IMR-90 (cell line): ENCODE measurements around the gene NUDT3. TPM values are rescaled to one million over a fixed set of nuclear protein-coding genes. Genes with fewer than 3 reads are reported as not detected.

Experiments
- ATAC-seq: fragments of 200-7000 bp; cut with Tn5 transposase; 2 replicates; pipeline ENCODE4 v1.9.1; 2020; ENCODE audit warnings: low read depth, mild to moderate bottlenecking, moderate library complexity
- BruUV-seq: library from RNA; stranded (reverse); fragments of 400-500 nt; replicated peaks from 2 replicates; lab custom pipeline; 2021; lab: Mats Ljungman, UMichigan
- CTCF ChIA-PET: fragments of 300-600 bp; formaldehyde crosslinking; extraction: SDS; loops from one replicate; lab custom pipeline; 2021; ENCODE audit warnings: antibody characterized with exemption; lab: Yijun Ruan, JAX
- POLR2A ChIA-PET: fragments of 300-600 bp; sonication (Branson Sonifier 250); formaldehyde crosslinking; loops from one replicate; lab custom pipeline; 2022; ENCODE audit warnings: antibody characterized with exemption; ENCODE audit not compliant: unreplicated experiment; lab: Charles Lee
- DNase-seq: peaks from one replicate; pipeline ENCODE4 v3.0.0; 2013
- H2AFZ ChIP-seq: replicated peaks from 2 replicates; pipeline ENCODE3; 2013; ENCODE audit warnings: low read length, mild to moderate bottlenecking; ENCODE audit not compliant: poor library complexity
- H2AK5ac ChIP-seq: 2 replicates; pipeline ENCODE4 v1.6.1; 2013; ENCODE audit warnings: low read depth, low read length, inconsistent platforms
- H2AK9ac ChIP-seq: replicated peaks from 2 replicates; pipeline ENCODE3; 2013; ENCODE audit warnings: mild to moderate bottlenecking, low read depth, low read length, moderate library complexity; ENCODE audit not compliant: poor library complexity
- H2BK120ac ChIP-seq: 2 replicates; pipeline ENCODE4 v1.6.1; 2013; ENCODE audit warnings: low read depth, low read length, inconsistent platforms
- H2BK15ac ChIP-seq: 3 replicates; pipeline ENCODE4 v1.6.1; 2013; ENCODE audit warnings: low read depth, low read length, inconsistent platforms
- H2BK20ac ChIP-seq: 2 replicates; pipeline ENCODE4 v1.6.1; 2013; ENCODE audit warnings: low read depth, mild to moderate bottlenecking, inconsistent platforms, low read length, moderate library complexity
- H2BK5ac ChIP-seq: 2 replicates; pipeline ENCODE4 v1.6.1; 2013; ENCODE audit warnings: mild to moderate bottlenecking, low read depth, low read length, inconsistent platforms; ENCODE audit not compliant: poor library complexity, severe bottlenecking
- H3K14ac ChIP-seq: replicated peaks from 2 replicates; pipeline ENCODE4 v1.6.1; 2013; ENCODE audit warnings: low read depth, low read length, inconsistent platforms
- H3K18ac ChIP-seq: 2 replicates; pipeline ENCODE4 v1.6.1; 2013; ENCODE audit warnings: low read depth, low read length, control low read depth
- H3K23ac ChIP-seq: 2 replicates; pipeline ENCODE4 v1.6.1; 2013; ENCODE audit warnings: low read depth, low read length, inconsistent platforms
- H3K27ac ChIP-seq: 2 replicates; pipeline ENCODE4 v1.5.1; 2013; ENCODE audit warnings: mild to moderate bottlenecking, control low read depth, low read length; ENCODE audit not compliant: insufficient read depth
- H3K27me3 ChIP-seq: 2 replicates; pipeline ENCODE4 v1.6.1; 2013; ENCODE audit warnings: low read length; ENCODE audit not compliant: control insufficient read depth, insufficient read depth
- H3K36me3 ChIP-seq: 2 replicates; pipeline ENCODE4 v1.6.1; 2013; ENCODE audit warnings: low read length, mixed read lengths; ENCODE audit not compliant: control insufficient read depth, insufficient read depth
- H3K4ac ChIP-seq: 2 replicates; pipeline ENCODE4 v1.6.1; 2013; ENCODE audit warnings: low read depth, low read length, inconsistent platforms
- H3K4me1 ChIP-seq: 2 replicates; pipeline ENCODE4 v1.6.1; 2013; ENCODE audit warnings: low read length, mixed read lengths; ENCODE audit not compliant: control insufficient read depth, insufficient read depth
- H3K4me2 ChIP-seq: 2 replicates; pipeline ENCODE4 v1.6.1; 2013; ENCODE audit warnings: low read depth, mild to moderate bottlenecking, control low read depth, low read length, moderate library complexity
- H3K4me3 ChIP-seq: 2 replicates; pipeline ENCODE4 v1.5.1; 2013; ENCODE audit warnings: low read depth, mild to moderate bottlenecking, control low read depth, low read length, moderate library complexity; ENCODE audit not compliant: insufficient read depth
- H3K56ac ChIP-seq: 2 replicates; pipeline ENCODE4 v1.6.1; 2013; ENCODE audit warnings: low read length, inconsistent platforms; ENCODE audit not compliant: insufficient read depth; ENCODE audit errors: extremely low read depth
- H3K79me1 ChIP-seq, 2 experiments: 2 replicates each; pipeline ENCODE4 v1.6.1; 2013; ENCODE audit warnings: low read length in 2 of 2, inconsistent platforms in 1 of 2, low read depth in 1 of 2
- H3K9ac ChIP-seq: 2 replicates; pipeline ENCODE4 v1.6.1; 2013; ENCODE audit warnings: low read depth, low read length, control low read depth
- H3K9me1 ChIP-seq: 2 replicates; pipeline ENCODE4 v1.6.1; 2013; ENCODE audit warnings: low read length, inconsistent platforms; ENCODE audit not compliant: insufficient read depth
- H3K9me3 ChIP-seq: 2 replicates; pipeline ENCODE4 v1.6.1; 2013; ENCODE audit warnings: low read length; ENCODE audit not compliant: control insufficient read depth, insufficient read depth
- H4K20me1 ChIP-seq: 2 replicates; pipeline ENCODE4 v1.6.1; 2013; ENCODE audit warnings: low read length, inconsistent platforms; ENCODE audit not compliant: insufficient read depth
- H4K5ac ChIP-seq: 2 replicates; pipeline ENCODE4 v1.6.1; 2013; ENCODE audit warnings: mild to moderate bottlenecking, low read depth, low read length, control low read depth
- H4K8ac ChIP-seq, 2 experiments: 2 replicates each; pipeline ENCODE4 v1.6.1; 2013; ENCODE audit warnings: low read depth in 2 of 2, low read length in 2 of 2, control low read depth in 1 of 2, inconsistent platforms in 1 of 2
- H4K91ac ChIP-seq: 2 replicates; pipeline ENCODE4 v1.6.1; 2013; ENCODE audit warnings: low read depth, low read length, inconsistent platforms; ENCODE audit not compliant: insufficient read depth
- BHLHE40 ChIP-seq: fragments of 150-350 bp; IDR thresholded peaks from 2 replicates; pipeline ENCODE4 v1.6.1; 2016; ENCODE audit warnings: mild to moderate bottlenecking, low read depth, low read length
- CEBPB ChIP-seq: IDR thresholded peaks from 2 replicates; pipeline ENCODE4 v1.6.1; 2012; ENCODE audit warnings: low read depth, low read length, improper control_type of control experiment
- CHD1 ChIP-seq: IDR thresholded peaks from 2 replicates; pipeline ENCODE4 v1.6.1; 2012; ENCODE audit warnings: low read depth, low read length, improper control_type of control experiment
- CTCF ChIP-seq: conservative IDR thresholded peaks from 2 replicates; pipeline ENCODE4 v1.5.1; 2012; ENCODE audit warnings: mild to moderate bottlenecking, low read depth, low read length, improper control_type of control experiment
- ELK1 ChIP-seq: fragments of 150-350 bp; IDR thresholded peaks from 2 replicates; pipeline ENCODE4 v1.6.1; 2016; ENCODE audit warnings: low read depth, mild to moderate bottlenecking, low read length, moderate library complexity, borderline replicate concordance
- FOS ChIP-seq: fragments of 150-350 bp; IDR thresholded peaks from 2 replicates; pipeline ENCODE4 v1.6.1; 2016; ENCODE audit warnings: low read depth, low read length
- MAZ ChIP-seq: IDR thresholded peaks from 2 replicates; pipeline ENCODE4 v1.6.1; 2012; ENCODE audit warnings: low read depth, mild to moderate bottlenecking, low read length, improper control_type of control experiment, moderate library complexity, borderline replicate concordance
- MXI1 ChIP-seq: IDR thresholded peaks from 2 replicates; pipeline ENCODE4 v1.6.1; 2012; ENCODE audit warnings: low read depth, mild to moderate bottlenecking, low read length, moderate library complexity, borderline replicate concordance
- NFE2L2 ChIP-seq: fragments of 150-350 bp; IDR thresholded peaks from 2 replicates; pipeline ENCODE4 v1.6.1; 2016; ENCODE audit warnings: low read depth, mild to moderate bottlenecking, low read length
- POLR2A ChIP-seq: IDR thresholded peaks from 2 replicates; pipeline ENCODE4 v1.6.1; 2012; ENCODE audit warnings: mild to moderate bottlenecking, low read depth, low read length
- RAD21 ChIP-seq: IDR thresholded peaks from 2 replicates; pipeline ENCODE4 v1.6.1; 2012; ENCODE audit warnings: low read length, improper control_type of control experiment
- RCOR1 ChIP-seq: IDR thresholded peaks from 2 replicates; pipeline ENCODE4 v1.6.1; 2012; ENCODE audit warnings: mild to moderate bottlenecking, low read length, improper control_type of control experiment; ENCODE audit not compliant: insufficient replicate concordance
- RFX5 ChIP-seq: IDR thresholded peaks from 2 replicates; pipeline ENCODE4 v1.8.0; 2012; ENCODE audit warnings: low read depth, mild to moderate bottlenecking, low read length, moderate library complexity
- SMC3 ChIP-seq: fragments of 150-350 bp; IDR thresholded peaks from 2 replicates; pipeline ENCODE4 v1.6.1; 2016; ENCODE audit warnings: low read depth, mild to moderate bottlenecking, antibody characterized with exemption, low read length, moderate library complexity
- USF2 ChIP-seq: fragments of 150-350 bp; IDR thresholded peaks from 2 replicates; pipeline ENCODE4 v1.6.1; 2017; ENCODE audit warnings: mild to moderate bottlenecking, antibody characterized with exemption, low read length, low read depth
- WGBS, 2 experiments: methylation state at CpG; one replicate each; pipeline versions ENCODE4 v1.1.5 to v1.1.7; 2013; ENCODE audit warnings: missing lambda C conversion rate in 2 of 2; ENCODE audit not compliant: insufficient read length in 1 of 2; ENCODE audit errors: extremely low coverage in 2 of 2; 5-methylcytosine and 5-hydroxymethylcytosine counted together
- dilution Hi-C: fragments of 300-500 bp; cut with HindIII; formaldehyde crosslinking; loops from one replicate; pipeline ENCODE4 v1.14.3; 2018; ENCODE audit warnings: low sequenced_read_pairs; ENCODE audit not compliant: unreplicated experiment
- in situ Hi-C: fragments of 300-500 bp; cut with MboI; formaldehyde crosslinking; loops from 3 replicates; pipeline ENCODE4 v1.14.3; 2019; ENCODE audit warnings: low sequenced_read_pairs, inconsistent platforms, mixed read lengths
- intact Hi-C: fragments of 100-400 bp; cut with micrococcal nuclease; formaldehyde crosslinking; loops from 2 replicates; pipeline ENCODE4 v1.10.0; 2022
- polyA plus RNA-seq, 3 experiments: library from polyadenylated mRNA; depleted of rRNA; stranded (reverse); fragments of >200 nt; gene quantifications; 2 replicates each; pipeline ENCODE4 v1.2.3, GENCODE V29; 2012; ENCODE audit warnings: low replicate concordance in 1 of 3
- total RNA-seq: library from RNA; depleted of rRNA; stranded (reverse); fragments of >200 nt; gene quantifications from 2 replicates; pipeline ENCODE4 v1.2.3, GENCODE V29; 2012

The NUDT3 gene
- total and polyA plus RNA-seq, 2 of the 4 experiments (the other 2 are of a cell fraction) = 10.1 to 17.2 TPM

GRCh38 chr6:34384321-34385153, 7.9 kb downstream of the NUDT3 start:
- no peak overlapping the region for H2BK120ac ChIP-seq
- ATAC-seq (no peak), DNase-seq (no peak)
- H3K14ac ChIP-seq = no peak overlapping the region; the same call in 1 of the 2 replicates
- no CpG with 5 or more reads among the region's 5 CpGs for WGBS, 2 experiments
- no peak overlapping the region for H3K4me2 ChIP-seq
- H3K9me1 ChIP-seq = peaks cover 25% of the 10 kb centered on the region
- no peak overlapping the region for H3K4ac ChIP-seq
- H4K5ac ChIP-seq = no peak overlapping the region
- no peak overlapping the region for H4K91ac ChIP-seq
- no peak overlapping the region for H3K56ac ChIP-seq
- H2AK9ac ChIP-seq = no peak overlapping the region
- intact Hi-C loops = no loop called here
- peak overlapping the region; percentile 18; the same call in 1 of the 2 replicates for H3K18ac ChIP-seq
- in situ Hi-C loops = no loop called here
- peaks cover 71% of the 10 kb centered on the region for H4K20me1 ChIP-seq
- H2BK20ac ChIP-seq = no peak overlapping the region
- H2BK15ac ChIP-seq = peak overlapping the region; percentile 12; the same call in 1 of the 3 replicates
- H2AK5ac ChIP-seq = no peak overlapping the region
- no peaks in the 10 kb centered on the region for H3K36me3 ChIP-seq
- POLR2A ChIA-PET = no interaction called here
- peak overlapping the region; percentile 38 for H2BK5ac ChIP-seq
- H2AFZ ChIP-seq = no peak overlapping the region
- H3K4me1 ChIP-seq = peaks cover 11% of the 10 kb centered on the region
- H4K8ac ChIP-seq = peak overlapping the region in 1 of 2 experiments; percentile 12; a peak in 1 of 4 replicates
- no peak overlapping the region for H3K27ac ChIP-seq
- H3K4me3 ChIP-seq = no peak overlapping the region
- dilution Hi-C loops = no loop called here
- CTCF ChIA-PET = no interaction called here
- H3K27me3 ChIP-seq = no peaks in the 10 kb centered on the region
- peaks cover 30 to 80% of the 10 kb centered on the region in 2 experiments for H3K79me1 ChIP-seq
- H3K9ac ChIP-seq = no peak overlapping the region
- H3K23ac ChIP-seq = no peak overlapping the region
- H3K9me3 ChIP-seq = no peaks in the 10 kb centered on the region
- no TSS peak for BruUV-seq
- no peak for TF ChIP-seq CHD1
- no peak for TF ChIP-seq CTCF
- no peak for TF ChIP-seq USF2
- no peak for TF ChIP-seq ELK1
- no peak for TF ChIP-seq RFX5
- TF ChIP-seq FOS = no peak
- no peak for TF ChIP-seq NFE2L2
- no peak for TF ChIP-seq MXI1
- no peak for TF ChIP-seq MAZ
- no peak for TF ChIP-seq BHLHE40
- no peak for TF ChIP-seq SMC3
- TF ChIP-seq RAD21 = no peak
- TF ChIP-seq POLR2A = no peak
- no peak for TF ChIP-seq CEBPB
- TF ChIP-seq RCOR1 = no peak
